LNCAP (cell line): Measurements from ENCODE around the gene CNOT11.

Experiments used
- TF ChIP-seq, protein P1 (sequence below): fragments of 450-650 bp; IDR thresholded peaks from 2 replicates; pipeline ENCODE4 v1.5.1; 2017; ENCODE audit warnings: mild to moderate bottlenecking

Gene CNOT11

DNA sequence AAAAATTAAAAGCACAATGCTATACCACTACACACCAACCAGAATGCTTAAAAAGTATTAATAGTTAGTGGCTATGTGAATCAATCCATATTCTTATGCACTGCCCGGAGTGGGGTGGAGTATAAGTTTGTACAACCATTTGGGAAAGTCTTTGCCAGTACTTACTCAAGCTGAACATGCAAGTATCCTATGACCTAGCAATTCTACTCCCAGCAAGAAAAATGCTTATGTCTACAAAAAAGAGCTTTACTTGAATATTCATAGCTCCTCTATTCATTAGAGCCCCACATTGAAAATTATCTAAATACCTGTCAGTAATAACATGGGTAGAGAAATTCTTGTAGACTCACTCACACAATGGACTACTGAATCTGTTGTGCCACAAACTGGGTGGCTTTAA is 21.4 kb upstream of the CNOT11 start:
- TF ChIP-seq, protein P1, sequence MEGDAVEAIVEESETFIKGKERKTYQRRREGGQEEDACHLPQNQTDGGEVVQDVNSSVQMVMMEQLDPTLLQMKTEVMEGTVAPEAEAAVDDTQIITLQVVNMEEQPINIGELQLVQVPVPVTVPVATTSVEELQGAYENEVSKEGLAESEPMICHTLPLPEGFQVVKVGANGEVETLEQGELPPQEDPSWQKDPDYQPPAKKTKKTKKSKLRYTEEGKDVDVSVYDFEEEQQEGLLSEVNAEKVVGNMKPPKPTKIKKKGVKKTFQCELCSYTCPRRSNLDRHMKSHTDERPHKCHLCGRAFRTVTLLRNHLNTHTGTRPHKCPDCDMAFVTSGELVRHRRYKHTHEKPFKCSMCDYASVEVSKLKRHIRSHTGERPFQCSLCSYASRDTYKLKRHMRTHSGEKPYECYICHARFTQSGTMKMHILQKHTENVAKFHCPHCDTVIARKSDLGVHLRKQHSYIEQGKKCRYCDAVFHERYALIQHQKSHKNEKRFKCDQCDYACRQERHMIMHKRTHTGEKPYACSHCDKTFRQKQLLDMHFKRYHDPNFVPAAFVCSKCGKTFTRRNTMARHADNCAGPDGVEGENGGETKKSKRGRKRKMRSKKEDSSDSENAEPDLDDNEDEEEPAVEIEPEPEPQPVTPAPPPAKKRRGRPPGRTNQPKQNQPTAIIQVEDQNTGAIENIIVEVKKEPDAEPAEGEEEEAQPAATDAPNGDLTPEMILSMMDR, result no peak

DNA sequence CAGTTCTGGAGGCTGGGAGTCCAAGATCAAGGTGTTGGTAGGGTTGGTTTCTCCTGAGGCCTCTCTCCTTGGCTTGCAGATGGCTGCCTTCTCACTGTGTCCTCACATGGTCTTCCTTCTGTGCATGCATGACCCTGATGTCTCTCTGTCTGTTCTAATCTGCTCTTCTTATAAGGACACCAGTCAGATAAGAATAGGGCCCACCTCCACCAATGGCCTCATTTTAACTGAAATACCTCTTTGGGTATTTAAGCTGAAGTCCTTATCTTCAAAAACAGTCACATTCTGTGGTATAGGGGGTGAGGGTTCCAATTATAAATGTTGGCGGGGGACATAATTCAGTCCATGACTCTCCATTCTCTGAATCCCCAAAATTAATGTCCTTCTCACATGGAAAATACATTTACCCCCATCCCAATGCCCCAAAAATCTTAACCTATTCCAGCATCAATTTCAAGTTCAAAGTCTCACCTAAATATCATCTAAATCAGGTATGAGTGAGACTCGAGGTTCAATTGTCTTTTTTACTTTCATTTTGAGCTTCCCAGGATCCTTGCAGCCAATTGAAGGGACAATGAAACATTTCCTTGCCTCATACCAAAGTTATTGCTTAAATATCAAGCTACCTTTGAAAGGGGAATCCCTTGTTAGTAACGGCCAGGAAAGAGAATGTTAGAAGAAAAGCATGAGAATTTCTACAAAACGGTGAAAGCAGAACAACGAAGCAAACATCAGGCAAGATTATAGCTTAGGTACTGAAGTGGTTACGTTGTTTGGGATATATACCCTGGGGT is 20.6 kb upstream of the CNOT11 start:
- TF ChIP-seq, protein P1, result no peak

DNA sequence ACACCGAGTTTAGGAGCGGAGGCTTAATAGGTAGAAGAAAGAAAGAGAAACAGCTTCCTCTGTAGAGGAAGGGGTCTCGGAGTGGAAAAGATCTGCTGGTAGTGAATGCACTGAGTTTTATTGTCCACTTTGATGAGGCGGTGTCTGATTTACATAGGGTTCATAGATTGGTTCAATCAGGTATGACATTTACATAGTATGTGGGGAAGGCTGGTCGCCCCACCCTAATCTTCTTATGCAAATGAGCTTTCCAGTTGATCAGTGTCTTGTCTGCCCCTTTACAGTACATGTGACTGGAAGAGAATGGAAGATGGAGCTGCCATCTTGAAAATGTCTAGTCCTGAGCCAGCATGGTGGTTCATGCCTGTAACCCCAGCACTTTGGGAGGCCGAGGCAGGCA is 19.9 kb upstream of the CNOT11 start:
- TF ChIP-seq, protein P1, result no peak

DNA sequence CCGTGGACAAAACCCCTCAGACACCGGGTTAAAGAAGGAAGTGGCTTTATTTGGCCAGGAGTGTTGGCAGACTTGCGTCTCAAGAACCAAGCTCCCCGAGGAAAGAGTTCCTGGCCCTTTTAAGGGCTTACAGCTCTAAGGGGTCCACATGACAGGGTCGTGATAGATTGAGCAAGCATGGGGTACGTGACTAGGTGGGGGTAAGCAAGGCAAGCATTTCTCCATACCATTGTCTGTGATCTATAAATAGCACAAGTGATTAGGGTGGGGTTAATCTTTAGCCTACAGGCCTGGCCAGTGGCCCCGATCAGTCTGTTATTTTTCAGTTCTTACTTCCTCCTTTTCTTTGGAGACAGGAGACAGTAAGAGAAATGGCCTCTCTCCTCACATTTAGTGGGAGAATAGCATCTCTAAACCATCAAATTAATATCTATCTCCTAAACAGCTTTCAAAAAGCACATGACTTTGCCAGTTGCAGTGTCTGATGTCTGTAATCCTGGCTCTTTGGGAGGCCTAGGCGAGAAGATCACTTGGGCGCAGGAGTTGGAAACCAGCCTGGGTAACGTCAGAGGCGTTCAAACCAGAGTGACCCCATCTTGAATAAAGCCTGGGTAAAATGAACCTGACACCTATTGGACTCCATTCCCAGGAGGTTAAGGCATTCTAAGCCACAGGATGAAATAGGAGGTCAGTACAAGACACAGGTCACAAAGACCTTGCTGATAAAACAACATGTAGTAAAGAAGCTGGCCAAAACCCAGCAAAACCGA is 18.3 kb upstream of the CNOT11 start:
- TF ChIP-seq, protein P1, result no peak

DNA sequence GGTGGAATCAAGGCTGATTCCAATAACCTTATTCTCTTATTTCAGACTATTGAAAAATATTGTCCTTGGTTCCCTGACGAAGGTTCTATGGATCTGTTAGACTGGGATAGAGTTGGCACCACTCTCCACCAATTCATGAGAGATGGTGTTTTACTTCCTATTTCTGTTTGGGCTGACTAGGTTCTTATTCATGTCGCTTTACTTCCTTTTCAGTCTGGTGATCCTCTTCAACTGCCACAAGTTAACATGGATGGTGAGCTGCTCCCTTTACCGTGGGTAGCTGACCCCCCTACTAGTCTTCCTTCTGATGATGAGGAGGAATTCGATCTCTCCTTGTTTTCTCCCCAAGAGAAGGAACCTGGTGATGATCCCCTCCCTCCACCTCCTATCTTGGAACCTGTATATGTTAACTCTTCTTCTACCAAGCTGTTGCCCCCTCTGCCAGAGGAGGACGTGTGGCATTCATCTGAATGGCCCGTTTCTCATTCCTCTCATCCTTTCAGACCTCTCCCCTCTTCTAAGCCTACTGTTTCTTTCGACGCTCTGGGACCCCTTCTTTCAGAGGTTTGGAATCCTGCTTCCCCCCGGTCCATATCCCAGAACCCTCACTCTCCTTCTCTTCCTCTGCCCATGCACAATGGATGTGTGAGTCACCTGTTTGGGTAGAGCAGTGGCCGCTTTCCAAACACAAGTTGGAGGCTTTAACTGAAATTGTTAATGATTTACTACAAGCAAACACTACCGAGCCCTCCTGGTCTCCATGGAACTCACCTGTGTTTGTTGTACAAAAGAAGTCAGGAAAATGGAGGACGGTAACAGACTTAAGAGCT is 13.5 kb upstream of the CNOT11 start:
- TF ChIP-seq, protein P1, result no peak

DNA sequence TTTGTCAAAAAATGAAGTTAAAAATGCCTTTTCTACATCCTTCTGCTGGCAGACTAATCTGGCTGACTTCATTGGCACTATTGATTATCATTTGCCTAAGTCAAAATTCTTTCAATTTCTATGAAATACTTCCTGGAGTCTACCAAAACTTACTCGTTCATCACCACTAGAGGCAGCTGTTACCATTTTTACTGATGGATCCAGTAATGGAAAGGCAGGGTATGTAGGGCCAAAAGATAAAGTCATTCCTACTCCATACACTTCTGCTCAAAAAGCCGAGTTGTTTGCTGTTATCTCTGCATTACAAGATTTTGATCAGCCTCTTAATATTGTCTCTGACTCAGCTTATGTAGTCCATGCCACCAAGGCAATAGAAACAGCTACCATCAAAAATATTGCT is 12.0 kb upstream of the CNOT11 start:
- TF ChIP-seq, protein P1, result peak; percentile 49; the same call in 1 of the 2 replicates

DNA sequence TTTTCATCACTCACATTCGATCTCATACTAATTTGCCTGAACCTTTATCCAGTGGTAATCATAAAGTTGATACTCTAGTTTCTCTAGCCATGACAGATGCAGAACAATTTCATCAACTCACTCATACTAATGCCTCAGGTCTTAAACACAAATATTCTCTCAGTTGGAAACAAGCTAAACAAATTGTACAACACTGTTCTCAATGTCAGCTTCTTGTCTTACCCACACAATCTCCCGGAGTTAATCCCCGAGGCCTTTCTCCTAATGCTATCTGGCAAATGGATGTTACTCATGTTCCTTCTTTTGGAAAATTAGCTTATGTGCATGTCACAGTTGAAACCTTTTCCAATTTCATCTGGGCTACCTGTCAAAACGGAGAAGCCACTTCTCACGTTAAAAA is 11.5 kb upstream of the CNOT11 start:
- TF ChIP-seq, protein P1, result no peak
